Measurements from ENCODE around the gene NTHL1. TPM values are rescaled to one million over a fixed set of nuclear protein-coding genes. Genes with fewer than 3 reads are reported as not detected.

The NTHL1 gene
- polyA plus RNA-seq, 1 experiment: 10.7 TPM

DNA sequence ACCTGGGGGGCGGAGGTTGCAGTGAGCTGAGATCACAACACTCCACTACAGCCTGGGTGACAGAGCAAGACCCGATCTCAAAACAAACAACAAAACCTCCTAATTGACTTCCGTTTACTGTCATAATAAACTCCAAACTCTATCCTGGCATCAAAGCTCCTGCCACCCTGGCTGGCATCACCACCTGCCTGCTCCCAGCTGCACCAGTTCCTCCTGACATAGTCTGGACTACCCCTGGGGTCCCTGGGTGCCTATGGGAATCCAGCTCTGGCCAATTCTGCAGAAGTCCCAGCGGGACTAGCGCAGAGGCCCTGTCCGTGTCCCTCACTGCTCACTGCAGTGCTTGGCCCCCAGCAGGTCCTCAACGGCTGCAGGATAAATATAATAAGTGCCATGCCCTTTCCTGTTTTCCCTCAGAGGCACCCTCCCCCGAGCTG is 723 bp downstream of the NTHL1 start:
- peak overlapping the region; percentile 85 for H3K4me3 ChIP-seq (ENCODE audit: low read depth, low read length)
- no peak overlapping the region for H3K27ac ChIP-seq (ENCODE audit: low read depth, low read length)
- POLR2A ChIA-PET: interaction anchor here (1.3 to 1.8 kb wide), 5 partner anchors 11 to 108 kb away, joined by 5 to 12 read pairs (median 7); partner anchors contain the start of genes RPS2 and TRAF7
- TF ChIP-seq, protein P1, sequence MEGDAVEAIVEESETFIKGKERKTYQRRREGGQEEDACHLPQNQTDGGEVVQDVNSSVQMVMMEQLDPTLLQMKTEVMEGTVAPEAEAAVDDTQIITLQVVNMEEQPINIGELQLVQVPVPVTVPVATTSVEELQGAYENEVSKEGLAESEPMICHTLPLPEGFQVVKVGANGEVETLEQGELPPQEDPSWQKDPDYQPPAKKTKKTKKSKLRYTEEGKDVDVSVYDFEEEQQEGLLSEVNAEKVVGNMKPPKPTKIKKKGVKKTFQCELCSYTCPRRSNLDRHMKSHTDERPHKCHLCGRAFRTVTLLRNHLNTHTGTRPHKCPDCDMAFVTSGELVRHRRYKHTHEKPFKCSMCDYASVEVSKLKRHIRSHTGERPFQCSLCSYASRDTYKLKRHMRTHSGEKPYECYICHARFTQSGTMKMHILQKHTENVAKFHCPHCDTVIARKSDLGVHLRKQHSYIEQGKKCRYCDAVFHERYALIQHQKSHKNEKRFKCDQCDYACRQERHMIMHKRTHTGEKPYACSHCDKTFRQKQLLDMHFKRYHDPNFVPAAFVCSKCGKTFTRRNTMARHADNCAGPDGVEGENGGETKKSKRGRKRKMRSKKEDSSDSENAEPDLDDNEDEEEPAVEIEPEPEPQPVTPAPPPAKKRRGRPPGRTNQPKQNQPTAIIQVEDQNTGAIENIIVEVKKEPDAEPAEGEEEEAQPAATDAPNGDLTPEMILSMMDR (IDR thresholded peaks at IDR 0.05; ENCODE audit: low read depth, low read length): no peak
- CTCF ChIA-PET: interaction anchor here (1.4 to 4.0 kb wide), 2 partner anchors 25 to 94 kb away, joined by 5 to 19 read pairs; no protein-coding TSS in a partner anchor
- DNase-seq (ENCODE audit: low read depth, low spot score): no peak
- H3K27me3 ChIP-seq (ENCODE audit: control insufficient read depth, insufficient read depth, low read length): no peaks in the 10 kb centered on the region
- H3K9me3 ChIP-seq (ENCODE audit: control insufficient read depth, insufficient read depth, low read length): no peaks in the 10 kb centered on the region; the same call in 1 of the 2 replicates

DNA sequence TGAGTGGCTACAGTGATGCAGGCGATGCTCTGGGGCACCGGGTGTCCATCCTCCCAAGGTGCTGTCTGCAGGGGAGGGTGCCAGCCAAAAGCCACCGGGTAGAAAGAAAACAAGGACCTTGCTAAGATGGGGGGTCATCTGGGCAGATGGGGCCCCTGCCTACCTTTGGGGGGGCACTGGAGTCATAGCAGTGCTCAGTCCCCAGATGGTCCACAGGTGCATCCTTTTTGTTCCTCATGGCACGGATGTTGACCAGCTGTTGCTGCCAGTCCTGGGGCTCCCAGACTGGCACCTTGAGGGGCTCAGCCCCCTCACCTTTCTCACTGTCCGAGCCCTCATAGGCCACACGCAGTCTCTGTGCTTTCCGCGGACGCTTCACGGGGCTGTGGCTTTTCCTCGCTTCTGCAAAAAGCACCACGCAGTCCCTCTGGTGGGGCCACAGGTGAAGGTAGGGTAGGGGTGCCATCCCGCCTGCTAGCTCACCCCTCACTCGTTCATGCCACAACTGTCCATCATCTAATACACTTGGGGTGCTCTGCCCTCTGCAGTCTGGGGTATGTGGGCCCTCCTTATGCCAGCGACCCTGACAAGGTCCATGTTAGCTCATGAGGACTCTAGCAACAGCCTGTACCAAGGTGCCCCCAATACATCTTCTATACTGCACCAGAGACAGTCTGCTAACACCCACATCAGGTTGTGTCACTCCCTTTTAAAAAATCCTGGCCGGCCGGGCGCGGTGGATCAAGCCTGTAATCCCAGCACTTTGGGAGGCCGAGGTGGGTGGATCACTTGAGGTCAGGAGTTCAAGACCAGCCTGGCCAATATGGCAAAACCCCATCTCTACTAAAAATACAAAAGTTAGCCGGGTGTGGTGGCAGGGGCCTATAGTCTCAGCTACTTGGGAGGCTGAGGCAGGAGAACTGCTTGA is 1.4 kb downstream of the NTHL1 start:
- H3K27me3 ChIP-seq (ENCODE audit: control insufficient read depth, insufficient read depth, low read length): no peaks in the 10 kb centered on the region
- no peaks in the 10 kb centered on the region; the same call in 1 of the 2 replicates for H3K9me3 ChIP-seq (ENCODE audit: control insufficient read depth, insufficient read depth, low read length)
- no peak overlapping the region for H3K27ac ChIP-seq (ENCODE audit: low read depth, low read length)
- no peak for DNase-seq (ENCODE audit: low read depth, low spot score)
- ChIA-PET CTCF (interaction anchor here (0.9 to 4.0 kb wide), 3 partner anchors 24 to 95 kb away, joined by 3 to 19 read pairs (median 5); no protein-coding TSS in a partner anchor), POLR2A (no interaction called here)
- TF ChIP-seq, protein P1 (IDR thresholded peaks at IDR 0.05; ENCODE audit: low read depth, low read length): no peak
- H3K4me3 ChIP-seq (ENCODE audit: low read depth, low read length): no peak overlapping the region; the same call in 1 of the 2 replicates

DNA sequence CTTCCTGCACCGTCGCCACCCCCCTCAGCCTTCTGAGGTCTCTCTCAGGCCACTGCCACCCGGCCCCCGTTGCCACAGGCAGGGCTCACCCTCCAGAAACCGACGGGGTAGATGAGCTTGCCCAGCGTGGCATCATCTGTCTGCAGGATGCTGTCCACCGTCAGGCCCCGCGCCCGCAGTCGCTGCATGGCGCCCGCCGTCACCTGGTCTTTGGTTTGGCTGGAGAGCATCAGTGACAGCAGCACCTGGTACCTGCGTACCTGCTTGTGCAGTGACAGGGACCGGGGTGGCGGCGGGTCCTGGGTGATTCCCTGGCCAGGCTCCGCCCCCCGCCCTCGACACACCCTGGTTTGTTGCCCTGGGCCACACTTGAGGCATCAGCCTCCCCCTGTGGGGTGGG is 3.1 kb downstream of the NTHL1 start:
- CTCF ChIA-PET: interaction anchor here (1.5 kb wide), 1 partner anchor 97 kb away, joined by 4 read pairs; no protein-coding TSS in a partner anchor
- no peaks in the 10 kb centered on the region; the same call in 1 of the 2 replicates for H3K9me3 ChIP-seq (ENCODE audit: control insufficient read depth, insufficient read depth, low read length)
- POLR2A ChIA-PET: no interaction called here

DNA sequence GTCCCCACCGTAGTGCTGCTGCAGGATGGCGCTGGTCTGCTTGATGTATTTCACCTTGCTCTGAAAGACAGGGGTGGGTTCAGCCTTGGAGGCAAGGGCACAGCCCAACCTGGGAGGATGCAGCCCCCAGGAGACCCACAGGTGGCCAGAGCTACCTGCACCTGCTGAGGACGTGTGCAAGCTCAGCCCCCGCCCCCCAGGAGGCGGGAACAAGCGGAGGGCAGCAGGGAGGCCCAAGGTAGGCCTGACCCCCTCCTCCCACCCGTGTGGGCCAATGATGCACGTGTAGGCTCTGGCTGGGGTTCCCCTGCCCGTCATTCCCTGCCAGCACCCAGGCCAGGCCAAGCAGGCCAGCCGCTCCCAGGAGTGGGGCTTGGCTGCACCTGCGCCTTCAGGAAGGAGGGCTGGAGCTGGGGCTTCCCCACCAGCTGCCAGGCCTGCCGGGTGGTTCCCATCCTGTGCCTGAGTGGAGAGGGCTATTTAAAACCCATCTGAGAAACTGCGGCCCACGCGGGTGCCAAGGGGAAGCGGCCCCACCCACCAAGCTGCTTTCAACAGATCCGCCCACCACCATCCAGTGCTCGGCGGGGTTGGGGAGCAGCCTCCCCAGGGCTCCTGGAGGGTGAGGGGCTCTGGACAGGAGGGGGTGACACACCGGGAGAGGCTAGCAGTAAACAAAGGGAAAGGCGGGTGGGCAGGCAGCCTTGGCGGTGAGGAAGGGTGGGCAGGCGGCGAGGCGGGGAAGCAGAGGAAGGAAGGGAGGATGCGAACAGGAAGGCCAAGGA is 3.8 kb downstream of the NTHL1 start:
- no peak for DNase-seq (ENCODE audit: low read depth, low spot score)
- ChIA-PET POLR2A (no interaction called here), CTCF (interaction anchor here (1.5 kb wide), 1 partner anchor 97 kb away, joined by 4 read pairs; no protein-coding TSS in a partner anchor)

More for the DNA sequence above, 3.1 kb downstream of the NTHL1 start:
- no peak for DNase-seq (ENCODE audit: low read depth, low spot score)
- peak overlapping the region; percentile 11 for H3K27ac ChIP-seq (ENCODE audit: low read depth, low read length)
- no peaks in the 10 kb centered on the region for H3K27me3 ChIP-seq (ENCODE audit: control insufficient read depth, insufficient read depth, low read length)
- no peak overlapping the region for H3K4me3 ChIP-seq (ENCODE audit: low read depth, low read length)
- TF ChIP-seq, protein P1 (IDR thresholded peaks at IDR 0.05; ENCODE audit: low read depth, low read length): no peak

More for the DNA sequence above, 3.8 kb downstream of the NTHL1 start:
- no peak overlapping the region for H3K4me3 ChIP-seq (ENCODE audit: low read depth, low read length)
- no peaks in the 10 kb centered on the region; the same call in 1 of the 2 replicates for H3K9me3 ChIP-seq (ENCODE audit: control insufficient read depth, insufficient read depth, low read length)
- no peak overlapping the region for H3K27ac ChIP-seq (ENCODE audit: low read depth, low read length)
- H3K27me3 ChIP-seq (ENCODE audit: control insufficient read depth, insufficient read depth, low read length): no peaks in the 10 kb centered on the region
- TF ChIP-seq, protein P1 (IDR thresholded peaks at IDR 0.05; ENCODE audit: low read depth, low read length): no peak
